ENCODE results near the gene GTF2A1L. TPM values are rescaled to one million over a fixed set of nuclear protein-coding genes. Genes with fewer than 3 reads are reported as not detected.

GTF2A1L gene
- total RNA-seq, 1 donor from 2014 or later: under 0.01 TPM

Other genes starting within 250 kb of the GTF2A1L start
- gene PPP1R21, start 177.1 kb upstream of the GTF2A1L start, total RNA-seq: 12.2 and 19.0 TPM in 2 replicates
- gene STON1, start 87.7 kb upstream of the GTF2A1L start, total RNA-seq: 1.2 and 2.0 TPM in 2 replicates
- gene LHCGR, start 137.9 kb downstream of the GTF2A1L start, total RNA-seq: not detected in 2 replicates

All from lung microvascular endothelial cell (primary cell).